Ascending aorta (tissue), 2 donors: ENCODE data around the gene PRPF40A. TPM values are rescaled to one million over a fixed set of nuclear protein-coding genes. Genes with fewer than 3 reads are reported as not detected.

Experiments used
- DNase-seq, 2 donors: peaks; one replicate each; pipeline ENCODE4 v3.0.0-alpha.2; 2019; ENCODE audit warnings: low spot score in 2 of 2
- H3K27ac ChIP-seq, 2 donors: fragments of 200-600 bp; sonication (generic); one replicate each; pipeline ENCODE4 v1.5.1; 2016 to 2017; ENCODE audit warnings: mild to moderate bottlenecking in 1 of 2
- H3K27me3 ChIP-seq: fragments of 200-600 bp; sonication (generic); one replicate; pipeline ENCODE4 v1.5.1; 2017
- H3K36me3 ChIP-seq, 2 donors: fragments of 200-600 bp; sonication (generic); one replicate each; pipeline ENCODE4 v1.5.1; 2016
- H3K4me1 ChIP-seq, 2 donors: fragments of 200-600 bp; sonication (generic); one replicate each; pipeline ENCODE4 v1.5.1; 2016 to 2017; ENCODE audit warnings: mild to moderate bottlenecking in 1 of 2
- H3K4me3 ChIP-seq, 2 donors: fragments of 200-600 bp; sonication (generic); one replicate each; pipeline ENCODE4 v1.5.1; 2016 to 2017; ENCODE audit warnings: mild to moderate bottlenecking in 1 of 2
- H3K9me3 ChIP-seq, 2 donors: fragments of 200-600 bp; sonication (generic); one replicate each; pipeline ENCODE4 v1.5.1; 2016
- intact Hi-C: fragments of 100-400 bp; cut with DNase I; formaldehyde crosslinking; loops from one replicate; pipeline ENCODE4 v1.15.1; 2023
- total RNA-seq: library from RNA; depleted of rRNA; stranded (reverse); fragments of >200 nt; gene quantifications from one replicate; pipeline ENCODE4 v1.1.0, GENCODE V29; 2016
- TF ChIP-seq, protein P1 (sequence below), 3 experiments: fragments of 200-600 bp in 2 of 3; fragments of 450-650 bp in 1 of 3; sonication (generic) in 2 of 3; IDR thresholded peaks; one replicate each; pipeline ENCODE4 v1.5.1; 2016 to 2019; ENCODE audit warnings: antibody characterized with exemption in 3 of 3, mild to moderate bottlenecking in 1 of 3, moderate library complexity in 1 of 3

PRPF40A gene
- total RNA-seq, 1 donor from 2014 or later = 28.9 TPM

GRCh38 chr2:152715112-152715511, 2.1 kb downstream of the PRPF40A start:
- intact Hi-C loops = loop anchor here (5.0 to 10.0 kb wide), 3 partner anchors 313 to 680 kb away; partner anchors contain the start of gene FMNL2
- no peak overlapping the region for H3K27ac ChIP-seq
- TF ChIP-seq, protein P1, sequence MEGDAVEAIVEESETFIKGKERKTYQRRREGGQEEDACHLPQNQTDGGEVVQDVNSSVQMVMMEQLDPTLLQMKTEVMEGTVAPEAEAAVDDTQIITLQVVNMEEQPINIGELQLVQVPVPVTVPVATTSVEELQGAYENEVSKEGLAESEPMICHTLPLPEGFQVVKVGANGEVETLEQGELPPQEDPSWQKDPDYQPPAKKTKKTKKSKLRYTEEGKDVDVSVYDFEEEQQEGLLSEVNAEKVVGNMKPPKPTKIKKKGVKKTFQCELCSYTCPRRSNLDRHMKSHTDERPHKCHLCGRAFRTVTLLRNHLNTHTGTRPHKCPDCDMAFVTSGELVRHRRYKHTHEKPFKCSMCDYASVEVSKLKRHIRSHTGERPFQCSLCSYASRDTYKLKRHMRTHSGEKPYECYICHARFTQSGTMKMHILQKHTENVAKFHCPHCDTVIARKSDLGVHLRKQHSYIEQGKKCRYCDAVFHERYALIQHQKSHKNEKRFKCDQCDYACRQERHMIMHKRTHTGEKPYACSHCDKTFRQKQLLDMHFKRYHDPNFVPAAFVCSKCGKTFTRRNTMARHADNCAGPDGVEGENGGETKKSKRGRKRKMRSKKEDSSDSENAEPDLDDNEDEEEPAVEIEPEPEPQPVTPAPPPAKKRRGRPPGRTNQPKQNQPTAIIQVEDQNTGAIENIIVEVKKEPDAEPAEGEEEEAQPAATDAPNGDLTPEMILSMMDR (IDR thresholded peaks at IDR 0.05) = no peak
- H3K27me3 ChIP-seq = no peaks in the 10 kb centered on the region
- H3K9me3 ChIP-seq = no peaks in the 10 kb centered on the region
- no peak for DNase-seq
- H3K4me3 ChIP-seq = no peak overlapping the region
- H3K36me3 ChIP-seq = peaks cover 0 to 6% of the 10 kb centered on the region in 2 donors
- peaks cover 0 to 20% of the 10 kb centered on the region in 2 donors for H3K4me1 ChIP-seq

DNA sequence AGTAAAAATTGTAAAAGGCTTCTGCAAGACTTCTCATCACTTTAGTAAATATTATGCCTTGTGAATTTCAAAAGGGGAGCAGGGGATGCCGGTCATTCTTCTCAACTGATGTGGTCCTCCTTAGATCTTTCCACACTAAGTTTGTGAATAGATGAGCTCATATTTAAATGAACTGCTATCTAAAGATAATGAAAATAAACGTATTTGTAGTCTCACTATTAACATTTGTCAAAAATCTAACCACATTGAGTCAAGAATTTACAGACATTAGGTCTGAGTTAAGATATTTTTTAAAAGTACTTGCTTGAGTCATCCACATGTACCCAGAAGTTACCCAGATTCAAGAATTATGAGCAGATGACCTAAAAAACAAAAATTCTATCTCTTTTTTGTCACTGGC, 6.5 kb downstream of the PRPF40A start:
- intact Hi-C loops = loop anchor here (10.0 kb wide), 1 partner anchor 676 kb away; no protein-coding TSS in a partner anchor
- Histone ChIP-seq H3K4me1 (peaks cover 0 to 6% of the 10 kb centered on the region in 2 donors), H3K9me3 (no peaks in the 10 kb centered on the region), H3K4me3 (no peak overlapping the region), H3K27ac (no peak overlapping the region), H3K27me3 (no peaks in the 10 kb centered on the region), H3K36me3 (peaks cover 3 to 9% of the 10 kb centered on the region in 2 donors)
- no peak for DNase-seq
- TF ChIP-seq, protein P1 (IDR thresholded peaks at IDR 0.05) = no peak

DNA sequence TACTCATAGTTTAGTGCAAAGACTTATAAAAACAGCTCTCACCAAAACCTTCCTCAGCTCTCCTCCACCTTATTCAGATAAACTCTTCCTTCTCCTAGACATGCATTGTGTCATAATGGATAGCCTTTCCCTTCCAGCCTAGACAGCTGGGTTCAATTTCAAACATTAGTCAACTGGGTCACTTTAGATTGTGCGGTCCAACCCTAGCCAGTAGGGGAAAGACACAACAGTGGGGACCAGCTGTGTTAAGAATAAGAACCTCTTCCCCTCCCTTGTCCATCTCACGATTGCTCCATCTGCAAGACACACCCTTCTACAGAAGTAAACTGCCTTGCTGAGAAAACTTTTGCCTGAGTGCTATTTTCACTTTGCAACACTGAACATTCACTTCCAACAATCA, 8.5 kb downstream of the PRPF40A start:
- DNase-seq = no peak
- no peaks in the 10 kb centered on the region for H3K27me3 ChIP-seq
- peaks cover 3 to 9% of the 10 kb centered on the region in 2 donors for H3K36me3 ChIP-seq
- no peaks in the 10 kb centered on the region for H3K9me3 ChIP-seq
- TF ChIP-seq, protein P1 (IDR thresholded peaks at IDR 0.05) = no peak
- intact Hi-C loops = no loop called here
- no peak overlapping the region for H3K27ac ChIP-seq
- H3K4me3 ChIP-seq = no peak overlapping the region
- no peaks in the 10 kb centered on the region for H3K4me1 ChIP-seq

GRCh38 chr2:152706477-152707021, 10.7 kb downstream of the PRPF40A start:
- no peak for DNase-seq
- Histone ChIP-seq H3K4me1 (no peaks in the 10 kb centered on the region), H3K4me3 (no peak overlapping the region), H3K36me3 (peaks cover 3 to 12% of the 10 kb centered on the region in 2 donors), H3K27ac (no peak overlapping the region), H3K9me3 (no peaks in the 10 kb centered on the region), H3K27me3 (no peaks in the 10 kb centered on the region)
- intact Hi-C loops = no loop called here
- TF ChIP-seq, protein P1 (IDR thresholded peaks at IDR 0.05) = no peak

GRCh38 chr2:152701198-152701597, 16.1 kb downstream of the PRPF40A start:
- Histone ChIP-seq H3K9me3 (no peaks in the 10 kb centered on the region), H3K4me3 (no peak overlapping the region), H3K4me1 (no peaks in the 10 kb centered on the region), H3K36me3 (peaks cover 0 to 10% of the 10 kb centered on the region in 2 donors), H3K27ac (no peak overlapping the region), H3K27me3 (no peaks in the 10 kb centered on the region)
- TF ChIP-seq, protein P1 (IDR thresholded peaks at IDR 0.05) = no peak
- intact Hi-C loops = no loop called here
- no peak for DNase-seq
